Hematopoietic multipotent progenitor cell treated with erythropoietin and hydrocortisone succinate and interleukin-3 and kit ligand, for 15 days (in vitro differentiated cells): ENCODE measurements around the gene TNS4.

Experiments
- DNase-seq: peaks from one replicate; pipeline ENCODE4 v3.0.0-alpha.2; 2015; ENCODE audit warnings: low spot score

TNS4 gene

GRCh38 chr17:40495140-40495539 lies 6.3 kb downstream of the TNS4 start:
- no peak for DNase-seq

- no peak for DNase-seq
These were observed 7.7 kb downstream of the TNS4 start for GRCh38 chr17:40493697-40494096.

- DNase-seq, result no peak
These were observed 9.9 kb downstream of the TNS4 start for GRCh38 chr17:40491486-40491885.

GRCh38 chr17:40490982-40491381 lies 10.4 kb downstream of the TNS4 start:
- DNase-seq, result no peak

DNA sequence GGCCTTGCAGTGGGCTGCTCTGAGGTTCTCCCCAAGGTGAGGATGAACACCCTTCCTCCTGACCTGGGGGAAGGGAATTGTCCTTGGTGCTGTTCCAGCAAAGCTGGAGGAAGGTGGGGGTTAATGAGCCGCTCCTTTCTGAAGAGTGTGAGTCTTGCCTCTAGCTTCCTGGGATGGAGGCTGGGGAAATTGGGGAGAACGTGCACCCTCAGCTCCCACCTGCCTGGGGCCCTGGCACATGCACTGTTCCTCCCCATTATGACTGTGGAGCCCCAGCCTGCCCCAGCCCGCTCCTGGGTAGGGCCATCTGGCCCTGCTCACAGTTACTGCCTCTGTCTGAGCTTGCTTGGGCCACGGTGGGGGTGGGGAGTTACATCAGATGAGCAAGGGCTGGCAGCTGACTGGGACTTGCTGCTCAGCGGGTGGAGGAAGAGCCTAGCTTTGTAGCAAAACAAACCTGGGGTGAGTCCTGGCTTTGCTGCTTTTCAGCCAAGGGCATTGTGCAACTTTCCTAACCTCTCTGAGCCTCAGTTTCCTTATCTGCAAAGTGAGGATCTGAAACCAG lies 11.1 kb downstream of the TNS4 start:
- no peak for DNase-seq

GRCh38 chr17:40487371-40488020 lies 13.9 kb downstream of the TNS4 start:
- DNase-seq, result no peak

GRCh38 chr17:40486522-40487370 lies 14.7 kb downstream of the TNS4 start:
- no peak for DNase-seq

DNA sequence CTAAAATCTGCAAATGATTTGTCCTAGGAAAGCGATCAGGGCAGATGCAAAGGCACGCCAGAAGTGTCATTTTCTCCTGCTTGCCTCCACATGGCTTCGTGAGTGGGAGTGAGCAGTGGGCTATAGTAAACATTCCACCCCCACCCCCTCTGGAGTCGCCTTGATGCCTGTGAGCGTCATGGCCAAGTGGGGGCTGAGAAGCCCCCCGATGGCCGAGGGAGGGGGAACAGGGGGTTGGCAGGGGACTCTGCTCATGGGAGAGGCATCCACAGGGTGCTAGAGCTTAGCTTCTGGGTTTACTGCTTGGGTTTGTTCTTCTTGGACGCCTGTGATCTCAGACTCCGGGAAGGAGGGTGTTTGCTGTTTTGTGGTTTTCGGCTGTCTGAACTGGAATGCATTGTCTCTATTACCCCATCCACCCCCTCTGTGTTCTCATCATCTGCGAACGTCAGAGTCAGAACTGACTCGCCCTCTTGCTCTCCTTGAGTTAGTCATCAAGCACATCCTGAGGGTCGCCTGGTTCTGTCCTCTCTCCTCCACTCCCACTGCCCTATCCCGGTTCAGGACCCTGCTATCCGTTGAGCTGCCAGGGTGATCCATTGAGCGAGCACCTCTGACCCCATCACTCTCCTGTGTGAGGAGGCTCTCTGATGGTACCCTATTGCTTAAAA lies 15.4 kb downstream of the TNS4 start:
- DNase-seq, result no peak

DNA sequence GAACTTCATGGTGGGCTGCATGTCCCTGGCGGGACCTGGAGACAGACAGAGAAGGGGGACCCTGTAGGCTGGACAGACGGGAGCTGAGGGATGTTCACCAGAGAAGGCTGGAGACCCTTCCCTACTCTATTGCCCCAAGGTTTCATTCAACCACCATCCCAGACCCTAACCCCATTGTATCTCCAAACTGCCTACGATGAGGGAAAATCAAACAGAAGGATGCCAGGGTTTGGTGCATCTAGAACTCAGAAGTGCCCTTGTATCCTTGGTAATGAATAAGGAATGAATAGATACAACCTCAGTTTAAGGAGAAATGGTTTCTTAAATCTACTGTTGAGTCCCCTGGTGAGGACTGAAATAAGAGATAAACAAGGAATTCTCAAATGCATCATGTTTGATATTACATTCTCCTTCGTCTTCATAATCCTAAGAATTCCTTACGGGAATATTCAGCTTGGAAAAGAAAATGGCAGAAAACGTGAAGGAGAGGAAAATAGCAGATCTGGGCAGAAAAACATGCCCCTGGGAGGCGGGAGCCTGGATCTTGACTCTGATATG lies 16.4 kb downstream of the TNS4 start:
- no peak for DNase-seq

GRCh38 chr17:40484285-40484972 lies 17.0 kb downstream of the TNS4 start:
- DNase-seq, result no peak

DNA sequence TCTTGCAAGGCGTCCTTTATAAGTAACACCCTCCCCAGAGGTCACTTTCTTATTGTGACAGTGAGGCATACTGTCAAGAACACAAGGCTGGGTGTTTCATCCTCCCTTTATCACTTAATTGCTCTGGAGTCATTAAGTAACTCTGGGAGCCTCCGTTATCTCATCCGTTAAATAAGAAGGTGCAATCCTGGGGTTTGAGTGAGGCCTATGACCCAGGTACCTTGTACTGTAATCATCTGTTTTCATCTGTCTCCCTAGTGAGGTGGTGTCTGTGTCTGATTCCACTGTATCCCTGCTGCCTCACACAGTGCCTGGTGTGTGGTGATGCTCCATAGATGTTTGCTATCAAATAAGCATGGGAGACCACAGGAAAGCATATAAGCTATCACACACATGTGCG lies 17.7 kb downstream of the TNS4 start:
- no peak for DNase-seq

GRCh38 chr17:40482722-40483121 lies 18.7 kb downstream of the TNS4 start:
- DNase-seq, result no peak

GRCh38 chr17:40481106-40481505 lies 20.3 kb downstream of the TNS4 start:
- DNase-seq, result no peak

- DNase-seq, result peak; percentile 27
These were observed 20.9 kb downstream of the TNS4 start for GRCh38 chr17:40480501-40481003.

GRCh38 chr17:40479754-40480480 lies 21.5 kb downstream of the TNS4 start:
- no peak for DNase-seq

- DNase-seq, result no peak
These were observed 22.9 kb downstream of the TNS4 start for GRCh38 chr17:40478486-40478885.

- no peak for DNase-seq
These were observed 23.6 kb downstream of the TNS4 start for GRCh38 chr17:40477796-40478195.

- no peak for DNase-seq
These were observed 26.1 kb downstream of the TNS4 start for GRCh38 chr17:40475234-40475908.

- DNase-seq, result no peak
These were observed 26.9 kb downstream of the TNS4 start for GRCh38 chr17:40474419-40475002.
